Endothelial cell of umbilical vein (primary cell): ENCODE results near the gene ABCA8. TPM values are rescaled to one million over a fixed set of nuclear protein-coding genes. Genes with fewer than 3 reads are reported as not detected.
A peak's percentile ranks its signal among the peaks of the same experiment; 100 is the strongest.

Source experiments
- BruUV-seq: library from RNA; stranded (reverse); fragments of 400-500 nt; replicated peaks from 2 replicates; lab custom pipeline; 2021; lab: Mats Ljungman, UMichigan
- CTCF ChIA-PET: fragments of 300-600, 350-600 bp; sonication (Branson Sonifier 250); formaldehyde crosslinking; loops from one replicate; lab custom pipeline; 2021; ENCODE audit warnings: antibody characterized with exemption, inconsistent platforms; lab: Charles Lee
- POLR2A ChIA-PET: fragments of 300-600, 350-600 bp; sonication (Branson Sonifier 250); formaldehyde crosslinking; loops from one replicate; lab custom pipeline; 2021; ENCODE audit warnings: antibody characterized with exemption, inconsistent platforms; lab: Charles Lee
- DNase-seq: peaks from one replicate; pipeline ENCODE4 v3.0.0-alpha.2; 2011; ENCODE audit warnings: low read depth, low spot score
- FAIRE-seq: peaks from 2 replicates; lab custom pipeline; 2011; peaks lifted over from hg19 to GRCh38; lab: Jason Lieb, UNC
- H2AFZ ChIP-seq: 2 replicates; pipeline ENCODE4 v1.6.0; 2012; ENCODE audit warnings: low read depth, low read length, control low read depth, inconsistent platforms
- H3K27ac ChIP-seq: 2 replicates; pipeline ENCODE4 v1.5.1; 2011; ENCODE audit warnings: low read depth, mild to moderate bottlenecking, control low read depth, low read length, moderate library complexity; ENCODE audit not compliant: insufficient read depth
- H3K27me3 ChIP-seq, 2 experiments: 2 replicates each; pipeline versions ENCODE4 v1.6.0 to v1.6.1; 2011; ENCODE audit warnings: low read length in 2 of 2, mixed read lengths in 1 of 2; ENCODE audit not compliant: control insufficient read depth in 2 of 2, insufficient read depth in 2 of 2
- H3K36me3 ChIP-seq, 2 experiments: 2 replicates in 1 of 2; 3 replicates in 1 of 2; pipeline ENCODE4 v1.5.1; 2011; ENCODE audit warnings: low read length in 2 of 2, mild to moderate bottlenecking in 1 of 2, moderate library complexity in 1 of 2; ENCODE audit not compliant: control insufficient read depth in 2 of 2, insufficient read depth in 2 of 2; ENCODE audit errors: extremely low read depth in 1 of 2
- H3K4me1 ChIP-seq: 3 replicates; pipeline ENCODE4 v1.5.1; 2011; ENCODE audit warnings: mild to moderate bottlenecking, low read length; ENCODE audit not compliant: control insufficient read depth, insufficient read depth; ENCODE audit errors: extremely low read depth
- H3K4me2 ChIP-seq: 2 replicates; pipeline ENCODE4 v1.6.1; 2011; ENCODE audit warnings: low read length, control low read depth, mixed read lengths; ENCODE audit not compliant: insufficient read depth
- H3K4me3 ChIP-seq, 3 experiments: fragments of 200-600 bp in 1 of 3; sonication (generic), shearing (Covaris generic) in 1 of 3; replicated peaks in 1 of 3; 2 replicates each; pipeline ENCODE4 v1.5.1; 2011 to 2016; ENCODE audit warnings: control low read depth in 3 of 3, low read length in 3 of 3, mild to moderate bottlenecking in 2 of 3, inconsistent platforms in 1 of 3, low read depth in 1 of 3, moderate library complexity in 1 of 3; ENCODE audit not compliant: insufficient read depth in 1 of 3
- H3K79me2 ChIP-seq: 2 replicates; pipeline ENCODE4 v1.6.0; 2012; ENCODE audit warnings: low read length, inconsistent platforms; ENCODE audit not compliant: control insufficient read depth, insufficient read depth
- H3K9ac ChIP-seq: replicated peaks from 2 replicates; pipeline ENCODE3; 2011; ENCODE audit warnings: low read length, control low read depth; ENCODE audit not compliant: insufficient read depth; ENCODE audit errors: extremely low read depth
- H3K9me1 ChIP-seq: replicated peaks from 3 replicates; pipeline ENCODE4 v1.6.0; 2011; ENCODE audit warnings: mild to moderate bottlenecking, low read length; ENCODE audit not compliant: control insufficient read depth, insufficient read depth; ENCODE audit errors: extremely low read depth
- H3K9me3 ChIP-seq: replicated peaks from 2 replicates; pipeline ENCODE4 v1.5.1; 2012; ENCODE audit warnings: low read length, inconsistent platforms; ENCODE audit not compliant: control insufficient read depth, insufficient read depth
- H4K20me1 ChIP-seq: replicated peaks from 2 replicates; pipeline ENCODE3; 2011; ENCODE audit warnings: mild to moderate bottlenecking, low read length; ENCODE audit not compliant: control insufficient read depth, insufficient read depth; ENCODE audit errors: extremely low read depth
- EZH2 ChIP-seq: IDR thresholded peaks from 2 replicates; pipeline ENCODE4 v1.6.1; 2012; ENCODE audit warnings: borderline replicate concordance, low read depth, mild to moderate bottlenecking, moderate library complexity, low read length, inconsistent platforms; ENCODE audit not compliant: severe bottlenecking
- FOS ChIP-seq: IDR thresholded peaks from 2 replicates; pipeline ENCODE4 v1.6.1; 2011; ENCODE audit warnings: mild to moderate bottlenecking, low read length, moderate library complexity, borderline replicate concordance; ENCODE audit not compliant: insufficient read depth
- GATA2 ChIP-seq: IDR thresholded peaks from 2 replicates; pipeline ENCODE4 v1.7.0; 2011; ENCODE audit warnings: low read depth, mild to moderate bottlenecking, moderate library complexity, mixed read lengths, low read length; ENCODE audit not compliant: insufficient read length, insufficient read depth
- JUN ChIP-seq: IDR thresholded peaks from 2 replicates; pipeline ENCODE4 v1.6.1; 2011; ENCODE audit warnings: borderline replicate concordance, low read depth; ENCODE audit not compliant: insufficient read length, insufficient read depth
- MYC ChIP-seq: IDR thresholded peaks from one replicate; pipeline ENCODE4 v1.6.1; 2011; ENCODE audit warnings: mild to moderate bottlenecking, low read depth, low read length
- POLR2A ChIP-seq: IDR thresholded peaks from 2 replicates; pipeline ENCODE4 v1.6.1; 2012; ENCODE audit warnings: low read depth, mild to moderate bottlenecking, control low read depth, low read length
- POLR2AphosphoS5 ChIP-seq: IDR thresholded peaks from 2 replicates; pipeline ENCODE4 v1.6.1; 2012; ENCODE audit warnings: low read depth, mild to moderate bottlenecking, control low read depth, low read length, moderate library complexity; ENCODE audit not compliant: insufficient read depth
- dilution Hi-C: fragments of 300-500 bp; cut with MboI; formaldehyde crosslinking; loops from one replicate; pipeline ENCODE4 v1.15.0; 2019; ENCODE audit warnings: low sequenced_read_pairs; ENCODE audit not compliant: extremely low pct_ligation_motif_present
- intact Hi-C: fragments of 100-400 bp; cut with micrococcal nuclease; formaldehyde crosslinking; loops from one replicate; pipeline ENCODE4 v1.10.0; 2022
- polyA plus RNA-seq, 4 experiments: library from polyadenylated mRNA; depleted of rRNA in 3 of 4; stranded (reverse) in 3 of 4; unstranded in 1 of 4; fragments of >200 nt; gene quantifications; 2 replicates each; pipeline versions ENCODE4 v1.2.1 to v1.2.3, GENCODE V29; 2011 to 2012; ENCODE audit warnings: missing spikeins in 1 of 4
- total RNA-seq: library from RNA; stranded (reverse); gene quantifications from 2 replicates; pipeline ENCODE4 v1.2.3, GENCODE V29; 2021
- TF ChIP-seq, protein P1 (sequence below), 2 donors: IDR thresholded peaks; 1 replicate in 1 of 2; 2 replicates in 1 of 2; pipeline ENCODE4 v1.5.1; 2011; ENCODE audit warnings: low read length in 2 of 2, mild to moderate bottlenecking in 2 of 2, moderate library complexity in 2 of 2, control low read depth in 1 of 2, inconsistent platforms in 1 of 2, low read depth in 1 of 2; ENCODE audit not compliant: insufficient read depth in 1 of 2; ENCODE audit errors: extremely low read depth in 1 of 2
- TF ChIP-seq, protein P2 (sequence below): IDR thresholded peaks from 2 replicates; pipeline ENCODE4 v1.6.1; 2011; ENCODE audit not compliant: insufficient read depth, insufficient read length

Gene ABCA8
- total and polyA plus RNA-seq, 2 donors (not counting 3 experiments of a cell fraction or from before 2014, with no cell fraction given) = 0.99 to 1.7 TPM

DNA sequence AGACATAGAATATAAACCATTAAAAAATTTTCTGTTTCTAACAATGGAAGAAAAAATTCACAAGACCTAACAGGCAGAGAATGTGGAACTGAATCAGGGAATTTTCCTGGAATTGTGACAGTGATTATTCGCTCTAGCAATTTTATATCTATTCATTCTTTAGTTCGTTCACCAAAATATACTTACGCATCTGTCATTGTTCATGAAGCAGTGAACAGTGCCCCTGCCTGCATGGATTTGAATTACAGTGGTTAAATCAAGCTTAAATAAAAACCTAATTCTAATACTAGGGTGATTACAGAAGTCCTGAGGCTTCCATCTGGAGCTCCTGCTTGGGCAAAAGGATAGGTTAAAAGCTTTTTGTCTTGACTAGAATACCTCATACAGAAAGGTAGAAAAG lies 48.6 kb downstream of the ABCA8 start:
- Histone ChIP-seq H3K4me3 (no peak overlapping the region), H2AFZ (no peak overlapping the region), H3K9ac (no peak overlapping the region), H3K4me2 (no peak overlapping the region), H3K27ac (no peak overlapping the region), H3K79me2 (no peaks in the 10 kb centered on the region), H3K27me3 (no peaks in the 10 kb centered on the region), H3K36me3 (no peaks in the 10 kb centered on the region), H3K4me1 (peaks cover 13% of the 10 kb centered on the region), H4K20me1 (no peaks in the 10 kb centered on the region), H3K9me1 (no peaks in the 10 kb centered on the region), H3K9me3 (no peaks in the 10 kb centered on the region)
- DNase-seq = no peak
- dilution Hi-C loops (no loop called here), intact Hi-C loops (loop anchor here (5.0 kb wide), 1 partner anchor 44 kb away; no protein-coding TSS in a partner anchor)
- ChIA-PET CTCF (interaction anchor here (0.6 to 2.1 kb wide), 15 partner anchors 11 to 341 kb away, joined by 3 to 23 read pairs (median 4); partner anchors contain the start of gene ABCA8), POLR2A (interaction anchor here (0.6 kb wide), 1 partner anchor 112 kb away, joined by 3 read pairs; no protein-coding TSS in a partner anchor)
- BruUV-seq = no TSS peak
- no peak for TF ChIP-seq EZH2
- TF ChIP-seq, protein P1, sequence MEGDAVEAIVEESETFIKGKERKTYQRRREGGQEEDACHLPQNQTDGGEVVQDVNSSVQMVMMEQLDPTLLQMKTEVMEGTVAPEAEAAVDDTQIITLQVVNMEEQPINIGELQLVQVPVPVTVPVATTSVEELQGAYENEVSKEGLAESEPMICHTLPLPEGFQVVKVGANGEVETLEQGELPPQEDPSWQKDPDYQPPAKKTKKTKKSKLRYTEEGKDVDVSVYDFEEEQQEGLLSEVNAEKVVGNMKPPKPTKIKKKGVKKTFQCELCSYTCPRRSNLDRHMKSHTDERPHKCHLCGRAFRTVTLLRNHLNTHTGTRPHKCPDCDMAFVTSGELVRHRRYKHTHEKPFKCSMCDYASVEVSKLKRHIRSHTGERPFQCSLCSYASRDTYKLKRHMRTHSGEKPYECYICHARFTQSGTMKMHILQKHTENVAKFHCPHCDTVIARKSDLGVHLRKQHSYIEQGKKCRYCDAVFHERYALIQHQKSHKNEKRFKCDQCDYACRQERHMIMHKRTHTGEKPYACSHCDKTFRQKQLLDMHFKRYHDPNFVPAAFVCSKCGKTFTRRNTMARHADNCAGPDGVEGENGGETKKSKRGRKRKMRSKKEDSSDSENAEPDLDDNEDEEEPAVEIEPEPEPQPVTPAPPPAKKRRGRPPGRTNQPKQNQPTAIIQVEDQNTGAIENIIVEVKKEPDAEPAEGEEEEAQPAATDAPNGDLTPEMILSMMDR (IDR thresholded peaks at IDR 0.05; ENCODE audit: extremely low read depth in 1 of 2, insufficient read depth in 1 of 2, low read depth in 1 of 2, low read length in 2 of 2) = peak; percentile 19 to 24
- no peak for FAIRE-seq

DNA sequence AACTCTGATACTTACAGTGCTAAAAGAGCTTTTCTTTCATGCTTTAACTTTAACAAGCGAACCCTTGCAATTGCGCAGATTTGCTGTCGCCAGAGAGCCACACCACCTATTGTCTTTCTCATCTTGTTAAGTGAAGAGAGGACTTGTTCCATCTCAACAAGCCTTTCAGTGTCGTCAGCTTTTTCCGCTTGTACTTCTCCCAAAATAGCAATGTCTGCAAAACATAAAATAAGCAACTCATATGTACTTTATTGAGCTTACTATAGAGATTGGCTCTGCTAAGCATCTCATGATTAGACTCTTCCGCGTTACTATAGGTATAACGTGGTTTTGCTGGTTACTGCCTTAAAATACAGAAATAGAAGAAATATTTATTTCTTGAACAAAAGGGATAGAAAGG lies 51.9 kb downstream of the ABCA8 start:
- Histone ChIP-seq H3K4me1 (no peaks in the 10 kb centered on the region), H3K4me3 (no peak overlapping the region), H4K20me1 (no peaks in the 10 kb centered on the region), H3K9me3 (no peaks in the 10 kb centered on the region), H2AFZ (no peak overlapping the region), H3K9ac (no peak overlapping the region), H3K9me1 (no peaks in the 10 kb centered on the region), H3K4me2 (no peak overlapping the region), H3K27ac (no peak overlapping the region), H3K36me3 (no peaks in the 10 kb centered on the region), H3K79me2 (no peaks in the 10 kb centered on the region), H3K27me3 (no peaks in the 10 kb centered on the region)
- no peak for FAIRE-seq
- dilution Hi-C loops (no loop called here), intact Hi-C loops (no loop called here)
- BruUV-seq = no TSS peak
- TF ChIP-seq POLR2AphosphoS5 (no peak), EZH2 (no peak), GATA2 (no peak), FOS (no peak), MYC (no peak), POLR2A (no peak), JUN (no peak)
- TF ChIP-seq, protein P2, sequence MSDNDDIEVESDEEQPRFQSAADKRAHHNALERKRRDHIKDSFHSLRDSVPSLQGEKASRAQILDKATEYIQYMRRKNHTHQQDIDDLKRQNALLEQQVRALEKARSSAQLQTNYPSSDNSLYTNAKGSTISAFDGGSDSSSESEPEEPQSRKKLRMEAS = no peak
- TF ChIP-seq, protein P1 (IDR thresholded peaks at IDR 0.05; ENCODE audit: extremely low read depth in 1 of 2, insufficient read depth in 1 of 2, low read depth in 1 of 2, low read length in 2 of 2) = no peak
- CTCF ChIA-PET = no interaction called here
- POLR2A ChIA-PET = no interaction called here
- no peak for DNase-seq
